Small intestine (tissue), 7 donors: ENCODE measurements around the gene LEF1. TPM values are rescaled to one million over a fixed set of nuclear protein-coding genes. Genes with fewer than 3 reads are reported as not detected.

Source experiments
- DNase-seq, 2 donors: peaks; one replicate each; pipeline versions ENCODE4 v3.0.0 to v3.0.0-alpha.2; 2013
- FAIRE-seq: peaks from 2 replicates; lab custom pipeline; 2012; peaks lifted over from hg19 to GRCh38; lab: Jason Lieb, UNC
- H3K27ac ChIP-seq, 3 donors: one replicate each; pipeline ENCODE4 v1.5.1; 2013; ENCODE audit warnings: low read length in 2 of 3, mild to moderate bottlenecking in 2 of 3, control low read depth in 1 of 3, inconsistent platforms in 1 of 3, low read depth in 1 of 3, moderate library complexity in 1 of 3
- H3K27me3 ChIP-seq, 3 donors: one replicate each; pipeline ENCODE4 v1.6.1; 2013; ENCODE audit warnings: low read length in 3 of 3, inconsistent platforms in 1 of 3; ENCODE audit not compliant: control insufficient read depth in 3 of 3, insufficient read depth in 3 of 3
- H3K36me3 ChIP-seq, 3 donors: one replicate each; pipeline ENCODE4 v1.6.1; 2013; ENCODE audit warnings: low read length in 3 of 3, inconsistent platforms in 1 of 3, low read depth in 1 of 3, mild to moderate bottlenecking in 1 of 3, moderate library complexity in 1 of 3; ENCODE audit not compliant: control insufficient read depth in 3 of 3, insufficient read depth in 2 of 3
- H3K4me1 ChIP-seq, 3 donors: one replicate each; pipeline ENCODE4 v1.6.1; 2013; ENCODE audit warnings: low read length in 2 of 3, inconsistent platforms in 1 of 3, low read depth in 1 of 3, mild to moderate bottlenecking in 1 of 3, moderate library complexity in 1 of 3; ENCODE audit not compliant: control insufficient read depth in 3 of 3, insufficient read depth in 2 of 3
- H3K4me3 ChIP-seq, 3 donors: one replicate each; pipeline ENCODE4 v1.5.1; 2013; ENCODE audit warnings: low read length in 3 of 3, control low read depth in 1 of 3, inconsistent platforms in 1 of 3, low read depth in 1 of 3, mild to moderate bottlenecking in 1 of 3, moderate library complexity in 1 of 3
- H3K9me3 ChIP-seq, 2 donors: one replicate each; pipeline ENCODE4 v1.6.1; 2013; ENCODE audit warnings: low read depth in 1 of 2, low read length in 1 of 2; ENCODE audit not compliant: control insufficient read depth in 2 of 2, insufficient read depth in 1 of 2
- WGBS, 3 donors: extraction: QIAGEN DNeasy Blood & Tissue Kit; methylation state at CpG; one replicate each; pipeline ENCODE4 v1.1.7; 2013; 5-methylcytosine and 5-hydroxymethylcytosine counted together
- polyA plus RNA-seq, 4 donors: library from polyadenylated mRNA; stranded (reverse) in 3 of 4; unstranded in 1 of 4; fragments of 200-250 nt in 3 of 4; fragments of 120-200 nt in 1 of 4; gene quantifications; one replicate each; pipeline versions ENCODE4 v1.2.1 to v1.2.3, GENCODE V29; 2013
- donor health status: healthy with polysubstance abuse.
- donor health status: control.
- donor health status: control.
- donor health status: Bipolar disorder and iron deficiency.
- donor health status: healthy.

Gene LEF1
- polyA plus RNA-seq, 4 donors = 0.89 to 5.2 (median 3.7) TPM

GRCh38 chr4:108141213-108141950, 27.4 kb downstream of the LEF1 start:
- Histone ChIP-seq H3K9me3 (no peaks in the 10 kb centered on the region), H3K36me3 (no peaks in the 10 kb centered on the region), H3K4me3 (no peak overlapping the region), H3K27me3 (no peaks in the 10 kb centered on the region), H3K27ac (no peak overlapping the region), H3K4me1 (no peaks in the 10 kb centered on the region)
- FAIRE-seq (no peak), DNase-seq (no peak)
- WGBS, 3 donors = 88 to 90% (median 90%) methylated on average over 12 of the region's 12 CpGs

DNA sequence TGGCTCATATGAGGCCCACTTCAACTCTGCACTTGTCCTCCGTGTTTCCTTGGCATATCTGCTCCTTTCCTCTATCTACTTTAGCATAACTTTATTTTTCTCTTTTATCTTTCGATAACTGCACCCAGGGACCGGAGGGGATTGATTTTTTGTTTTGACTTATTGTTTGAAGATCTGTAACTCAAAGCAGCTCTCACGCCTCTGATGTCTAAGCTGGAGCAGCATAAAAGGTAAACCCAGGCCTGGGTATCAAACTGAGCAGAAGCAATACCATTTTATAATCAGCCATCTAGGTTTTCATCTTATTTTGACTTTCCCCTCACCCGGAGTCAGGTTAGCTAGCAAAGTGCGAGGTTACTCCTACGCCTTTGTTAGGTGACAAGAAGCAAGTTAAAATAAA, 28.4 kb downstream of the LEF1 start:
- no peak for DNase-seq
- H3K4me1 ChIP-seq = no peaks in the 10 kb centered on the region
- FAIRE-seq = no peak
- no peak overlapping the region for H3K27ac ChIP-seq
- no peaks in the 10 kb centered on the region for H3K36me3 ChIP-seq
- 38 to 69% (median 59%) methylated on average over 7 of the region's 7 CpGs for WGBS, 3 donors
- no peaks in the 10 kb centered on the region for H3K9me3 ChIP-seq
- H3K4me3 ChIP-seq = no peak overlapping the region
- H3K27me3 ChIP-seq = no peaks in the 10 kb centered on the region

- DNase-seq (no peak), FAIRE-seq (no peak)
- Histone ChIP-seq H3K9me3 (no peaks in the 10 kb centered on the region), H3K36me3 (no peaks in the 10 kb centered on the region), H3K27me3 (no peaks in the 10 kb centered on the region), H3K4me1 (no peaks in the 10 kb centered on the region), H3K4me3 (no peak overlapping the region), H3K27ac (no peak overlapping the region)
- 70 to 75% (median 74%) methylated on average over 2 of the region's 2 CpGs for WGBS, 3 donors
Observed at GRCh38 chr4:108139089-108139488, 29.6 kb downstream of the LEF1 start.

- no peaks in the 10 kb centered on the region for H3K36me3 ChIP-seq
- DNase-seq (no peak), FAIRE-seq (no peak)
- H3K27ac ChIP-seq = no peak overlapping the region
- WGBS, 3 donors = 63 to 91% (median 88%) methylated on average over 4 of the region's 4 CpGs
- no peaks in the 10 kb centered on the region for H3K27me3 ChIP-seq
- H3K4me3 ChIP-seq = no peak overlapping the region
- no peaks in the 10 kb centered on the region for H3K9me3 ChIP-seq
- H3K4me1 ChIP-seq = no peaks in the 10 kb centered on the region
Observed at GRCh38 chr4:108135549-108136209, 33.1 kb downstream of the LEF1 start.

DNA sequence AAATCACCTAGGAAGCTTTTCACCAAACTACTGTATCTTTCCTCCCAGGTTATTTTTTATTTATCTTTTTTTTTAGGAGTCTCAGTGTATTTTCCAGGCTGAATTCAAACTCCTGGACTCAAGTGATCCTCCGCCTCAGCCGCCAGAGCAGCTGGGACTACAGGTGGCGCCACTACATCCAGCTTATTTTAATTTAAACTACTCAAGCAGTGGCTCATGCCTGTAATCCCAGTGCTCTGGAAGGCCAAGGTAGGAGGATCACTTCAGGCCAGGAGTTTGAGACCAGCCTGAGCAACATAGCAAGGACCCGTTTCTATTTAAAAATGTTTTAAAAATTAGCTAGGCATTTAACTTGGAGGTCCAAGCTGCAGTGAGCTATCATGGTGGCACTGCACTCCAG, 37.8 kb downstream of the LEF1 start:
- Histone ChIP-seq H3K27me3 (no peaks in the 10 kb centered on the region), H3K9me3 (no peaks in the 10 kb centered on the region), H3K4me3 (no peak overlapping the region), H3K27ac (no peak overlapping the region), H3K36me3 (no peaks in the 10 kb centered on the region), H3K4me1 (no peaks in the 10 kb centered on the region)
- DNase-seq (no peak), FAIRE-seq (no peak)
- WGBS, 3 donors = 95 to 100% (median 96%) methylated on average over 4 of the region's 4 CpGs

DNA sequence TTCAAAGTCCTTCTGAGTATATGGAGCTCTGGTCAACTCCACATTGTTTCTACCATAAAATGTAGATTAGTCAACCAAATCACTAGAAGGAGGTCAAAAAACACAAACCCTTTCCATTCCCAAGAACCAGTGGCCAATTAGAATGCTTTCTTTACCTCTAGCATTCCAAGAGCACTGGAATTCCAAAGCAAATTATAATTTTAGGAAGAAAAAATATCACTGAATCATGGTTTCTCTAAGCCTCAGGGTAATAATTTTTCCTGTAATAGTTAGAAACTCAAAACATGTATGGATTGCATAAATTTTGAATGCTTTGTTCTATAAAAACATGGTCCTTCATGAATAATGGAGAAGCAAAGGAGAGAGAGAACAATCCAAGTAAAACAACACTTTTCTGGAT, 39.5 kb downstream of the LEF1 start:
- Histone ChIP-seq H3K4me3 (no peak overlapping the region), H3K27me3 (no peaks in the 10 kb centered on the region), H3K27ac (no peak overlapping the region), H3K36me3 (no peaks in the 10 kb centered on the region), H3K9me3 (no peaks in the 10 kb centered on the region), H3K4me1 (no peaks in the 10 kb centered on the region)
- FAIRE-seq (no peak), DNase-seq (no peak)

GRCh38 chr4:108126806-108127205, 41.9 kb downstream of the LEF1 start:
- Histone ChIP-seq H3K36me3 (no peaks in the 10 kb centered on the region), H3K9me3 (no peaks in the 10 kb centered on the region), H3K4me1 (no peaks in the 10 kb centered on the region), H3K27ac (no peak overlapping the region), H3K27me3 (no peaks in the 10 kb centered on the region), H3K4me3 (no peak overlapping the region)
- 83 to 95% (median 87%) methylated on average over 3 of the region's 3 CpGs for WGBS, 3 donors
- DNase-seq (no peak), FAIRE-seq (no peak)

DNA sequence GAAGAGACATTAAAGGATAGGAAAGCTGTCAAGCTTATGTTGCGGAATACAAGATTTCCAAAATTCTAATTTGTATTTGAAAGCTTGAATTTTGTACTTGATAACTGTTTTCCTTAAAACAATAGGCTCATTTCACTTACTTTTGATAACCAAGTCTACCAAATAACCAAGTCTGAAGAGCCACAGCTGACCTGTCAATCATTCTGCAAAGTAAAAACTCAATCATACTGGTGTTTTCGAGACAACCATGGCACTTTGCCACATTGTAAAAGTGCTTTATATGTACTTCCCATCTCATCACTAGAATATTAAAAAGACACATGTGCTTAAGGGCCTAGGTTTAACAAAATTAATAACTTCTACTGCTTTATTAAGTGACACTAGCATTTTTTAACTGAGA, 47.9 kb downstream of the LEF1 start:
- FAIRE-seq (no peak), DNase-seq (no peak)
- Histone ChIP-seq H3K9me3 (no peaks in the 10 kb centered on the region), H3K4me3 (no peak overlapping the region), H3K27ac (no peak overlapping the region), H3K4me1 (no peaks in the 10 kb centered on the region), H3K36me3 (no peaks in the 10 kb centered on the region), H3K27me3 (no peaks in the 10 kb centered on the region)
- WGBS, 3 donors = 92 to 98% (median 95%) methylated on average over 2 of the region's 2 CpGs
